Measurements from ENCODE around the gene SDSL. TPM values are rescaled to one million over a fixed set of nuclear protein-coding genes. Genes with fewer than 3 reads are reported as not detected.

The SDSL gene
- total RNA-seq, 2 experiments from 2014 or later, result not detected

- Histone ChIP-seq H3K4me1 (ENCODE audit: insufficient read depth, low read length, poor library complexity, severe bottlenecking) (no peaks in the 10 kb centered on the region), H3K27ac (ENCODE audit: low read depth, low read length, poor library complexity, severe bottlenecking) (no peak overlapping the region), H3K9me3 (ENCODE audit: low read length) (no peaks in the 10 kb centered on the region), H2AFZ (ENCODE audit: low read length) (no peak overlapping the region), H3K79me2 (ENCODE audit: insufficient read depth, low read depth, low read length) (no peaks in the 10 kb centered on the region), H3K36me3 (ENCODE audit: insufficient read depth, low read length) (no peaks in the 10 kb centered on the region), H3K4me3 (ENCODE audit: low read depth, low read length, poor library complexity, severe bottlenecking) (no peak overlapping the region), H4K20me1 (ENCODE audit: insufficient read depth, low read length) (no peaks in the 10 kb centered on the region), H3K9me2 (ENCODE audit: insufficient read depth, low read length) (no peaks in the 10 kb centered on the region), H3K4me2 (ENCODE audit: low read length) (no peak overlapping the region)
- ChIA-PET CTCF (ENCODE audit: unreplicated experiment) (no interaction called here), POLR2A (no interaction called here)
- DNase-seq (ENCODE audit: low spot score), result no peak
- BruUV-seq (replicated peaks), result no TSS peak
- intact Hi-C loops (cut with micrococcal nuclease; ENCODE audit: unreplicated experiment), result loop anchor here (2.0 to 5.0 kb wide), 2 partner anchors 295 to 475 kb away; no protein-coding TSS in a partner anchor
- TF ChIP-seq CTCF (conservative IDR thresholded peaks at IDR 0.05; ENCODE audit: low read length), result no peak
- TF ChIP-seq EZH2phosphoT487 (IDR thresholded peaks at IDR 0.05; ENCODE audit: borderline replicate concordance, low read depth, low read length), result no peak
These were observed 15.5 kb downstream of the SDSL start for GRCh38 chr12:113437729-113438100.

GRCh38 chr12:113438523-113439300 is 16.5 kb downstream of the SDSL start:
- intact Hi-C loops (cut with micrococcal nuclease; ENCODE audit: unreplicated experiment), result loop anchor here (2.0 to 5.0 kb wide), 2 partner anchors 294 to 474 kb away; no protein-coding TSS in a partner anchor
- H3K27ac ChIP-seq (ENCODE audit: low read depth, low read length, poor library complexity, severe bottlenecking), result no peak overlapping the region
- ChIA-PET POLR2A (no interaction called here), CTCF (ENCODE audit: unreplicated experiment) (no interaction called here)
- H4K20me1 ChIP-seq (ENCODE audit: insufficient read depth, low read length), result no peaks in the 10 kb centered on the region
- no peaks in the 10 kb centered on the region for H3K4me1 ChIP-seq (ENCODE audit: insufficient read depth, low read length, poor library complexity, severe bottlenecking)
- H3K79me2 ChIP-seq (ENCODE audit: insufficient read depth, low read depth, low read length), result no peaks in the 10 kb centered on the region
- BruUV-seq (replicated peaks), result no TSS peak
- no peaks in the 10 kb centered on the region for H3K36me3 ChIP-seq (ENCODE audit: insufficient read depth, low read length)
- H3K4me3 ChIP-seq (ENCODE audit: low read depth, low read length, poor library complexity, severe bottlenecking), result no peak overlapping the region
- TF ChIP-seq EZH2phosphoT487 (IDR thresholded peaks at IDR 0.05; ENCODE audit: borderline replicate concordance, low read depth, low read length) (no peak), CTCF (conservative IDR thresholded peaks at IDR 0.05; ENCODE audit: low read length) (no peak)
- no peak overlapping the region for H2AFZ ChIP-seq (ENCODE audit: low read length)
- no peaks in the 10 kb centered on the region for H3K9me2 ChIP-seq (ENCODE audit: insufficient read depth, low read length)
- H3K9me3 ChIP-seq (ENCODE audit: low read length), result no peaks in the 10 kb centered on the region
- DNase-seq (ENCODE audit: low spot score), result no peak
- H3K4me2 ChIP-seq (ENCODE audit: low read length), result no peak overlapping the region

GRCh38 chr12:113439301-113439597 is 17.1 kb downstream of the SDSL start:
- Histone ChIP-seq H3K9me2 (ENCODE audit: insufficient read depth, low read length) (no peaks in the 10 kb centered on the region), H3K4me3 (ENCODE audit: low read depth, low read length, poor library complexity, severe bottlenecking) (no peak overlapping the region), H3K4me2 (ENCODE audit: low read length) (no peak overlapping the region), H2AFZ (ENCODE audit: low read length) (no peak overlapping the region), H3K4me1 (ENCODE audit: insufficient read depth, low read length, poor library complexity, severe bottlenecking) (no peaks in the 10 kb centered on the region), H3K9me3 (ENCODE audit: low read length) (no peaks in the 10 kb centered on the region), H3K79me2 (ENCODE audit: insufficient read depth, low read depth, low read length) (no peaks in the 10 kb centered on the region), H3K27ac (ENCODE audit: low read depth, low read length, poor library complexity, severe bottlenecking) (no peak overlapping the region), H3K36me3 (ENCODE audit: insufficient read depth, low read length) (no peaks in the 10 kb centered on the region), H4K20me1 (ENCODE audit: insufficient read depth, low read length) (no peaks in the 10 kb centered on the region)
- intact Hi-C loops (cut with micrococcal nuclease; ENCODE audit: unreplicated experiment), result loop anchor here (2.0 to 5.0 kb wide), 2 partner anchors 293 to 474 kb away; no protein-coding TSS in a partner anchor
- ChIA-PET CTCF (ENCODE audit: unreplicated experiment) (interaction anchor here (0.6 kb wide), 1 partner anchor 104 kb away, joined by 9 read pairs; no protein-coding TSS in a partner anchor), POLR2A (no interaction called here)
- DNase-seq (ENCODE audit: low spot score), result no peak
- no peak for TF ChIP-seq CTCF (conservative IDR thresholded peaks at IDR 0.05; ENCODE audit: low read length)
- TF ChIP-seq EZH2phosphoT487 (IDR thresholded peaks at IDR 0.05; ENCODE audit: borderline replicate concordance, low read depth, low read length), result no peak
- no TSS peak for BruUV-seq (replicated peaks)
